GM23248 (cell line): ENCODE data around the gene LCNL1.

Experiments used
- EZH2 ChIP-seq: fragments of 200-600 bp; sonication (generic); IDR thresholded peaks from 2 replicates; pipeline ENCODE4 v1.6.1; 2018; ENCODE audit warnings: antibody characterized with exemption, mild to moderate bottlenecking; ENCODE audit not compliant: insufficient read depth, poor library complexity, severe bottlenecking
- EZH2phosphoT487 ChIP-seq: fragments of 200-600 bp; sonication (generic); IDR thresholded peaks from 2 replicates; pipeline ENCODE4 v1.6.1; 2018; ENCODE audit warnings: antibody characterized with exemption, moderate library complexity, mild to moderate bottlenecking, low read depth; ENCODE audit not compliant: insufficient read depth

GRCh38 chr9:136997830-136998234 is 15.0 kb downstream of the LCNL1 start:
- TF ChIP-seq EZH2 (no peak), EZH2phosphoT487 (no peak)
